ENCODE data around the gene DROSHA. TPM values are rescaled to one million over a fixed set of nuclear protein-coding genes. Genes with fewer than 3 reads are reported as not detected.

Gene DROSHA
- total RNA-seq, 1 experiment from 2014 or later: 106 TPM

DNA sequence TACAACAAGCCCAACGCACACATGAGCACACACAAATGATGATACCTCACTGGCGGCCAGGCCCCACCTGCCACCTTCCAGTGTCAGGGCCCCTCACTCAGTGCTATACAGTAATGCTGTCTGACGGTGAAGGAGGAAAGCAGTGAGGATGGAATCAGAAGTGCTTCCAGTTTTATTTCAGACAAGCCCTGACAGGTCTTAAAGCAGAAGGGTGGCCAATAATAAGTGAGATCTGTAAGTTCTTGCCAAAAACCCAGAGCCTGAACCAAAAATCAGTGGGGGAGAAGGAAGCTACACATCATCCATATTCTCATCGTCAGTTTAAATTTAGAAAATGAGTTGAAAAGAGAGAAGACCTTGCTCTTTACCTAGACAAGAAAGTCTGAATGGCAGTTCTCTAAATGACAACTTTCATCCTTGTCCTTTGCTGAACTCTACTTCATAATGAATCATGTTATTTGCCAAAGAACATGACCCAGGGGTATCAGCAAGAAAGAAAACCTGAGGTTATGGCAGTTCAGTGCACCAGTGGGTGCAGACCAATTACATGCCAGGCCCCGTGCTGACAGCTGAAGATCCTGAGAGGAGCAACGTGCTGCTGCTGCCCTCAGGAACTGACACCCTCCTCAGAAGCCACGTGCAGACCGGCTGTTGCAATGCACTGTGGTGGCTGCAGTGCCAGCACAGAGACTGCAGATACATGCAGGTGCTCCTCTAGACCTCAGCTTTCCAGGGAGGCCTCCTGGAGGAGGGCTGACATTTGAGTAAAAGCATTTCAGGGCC lies 118.7 kb downstream of the DROSHA start:
- no peaks in the 10 kb centered on the region for H3K27me3 ChIP-seq (ENCODE audit: insufficient read depth, low read length)
- Mint-ChIP-seq H3K4me3 (no peak overlapping the region), H3K36me3 (ENCODE audit: insufficient read depth in 1 of 3, low read depth in 3 of 3) (peaks cover 4 to 46% (median 9%) of the 10 kb centered on the region in 3 experiments; a peak in 6 of 7 replicates), H3K4me1 (no peaks in the 10 kb centered on the region), H3K27ac (peak overlapping the region in 2 of 3 experiments; percentile 63 to 86; a peak in 3 of 7 replicates), H3K27me3 (ENCODE audit: low read depth) (no peaks in the 10 kb centered on the region), H3K9me3 (no peaks in the 10 kb centered on the region)
- no peak overlapping the region for H2BK20ac ChIP-seq (ENCODE audit: low read depth, low read length, poor library complexity, severe bottlenecking)
- no peaks in the 10 kb centered on the region for H3K79me2 ChIP-seq (ENCODE audit: insufficient read depth, low read length)
- H3K23me2 ChIP-seq (ENCODE audit: insufficient read length, low read depth, low read length, poor library complexity, severe bottlenecking): no peaks in the 10 kb centered on the region
- no peak overlapping the region for H2BK5ac ChIP-seq (ENCODE audit: insufficient read length, low read length)
- H3K14ac ChIP-seq (ENCODE audit: insufficient read depth, low read length): no peak overlapping the region
- H3K4me2 ChIP-seq (ENCODE audit: insufficient read depth, insufficient read length, low read length): no peak overlapping the region
- no peaks in the 10 kb centered on the region for H3K4me1 ChIP-seq (ENCODE audit: insufficient read depth, low read length)
- H4K20me1 ChIP-seq (ENCODE audit: control insufficient read depth, insufficient read depth, insufficient read length): no peaks in the 10 kb centered on the region
- no peak overlapping the region for H4K8ac ChIP-seq (replicated peaks; ENCODE audit: insufficient read length, low read depth, low read length)
- H3K56ac ChIP-seq (ENCODE audit: insufficient read length, low read depth, low read length): no peak overlapping the region
- WGBS (ENCODE audit: extremely low coverage, insufficient read length, low lambda C conversion rate): no CpG with 5 or more reads among the region's 8 CpGs
- H2BK12ac ChIP-seq (ENCODE audit: insufficient read length, low read depth, low read length): no peak overlapping the region
- no peaks in the 10 kb centered on the region for H3K9me3 ChIP-seq (ENCODE audit: control insufficient read depth, low read depth, low read length)
- H2AFZ ChIP-seq (ENCODE audit: low read length): no peak overlapping the region
- no peak overlapping the region for H3K23ac ChIP-seq (ENCODE audit: insufficient read length, low read depth, low read length)
- H3K79me1 ChIP-seq (ENCODE audit: insufficient read depth, low read depth, low read length, poor library complexity, severe bottlenecking): no peaks in the 10 kb centered on the region
- H3K27ac ChIP-seq (ENCODE audit: insufficient read length, low read depth, low read length): no peak overlapping the region
- TF ChIP-seq, protein P1, sequence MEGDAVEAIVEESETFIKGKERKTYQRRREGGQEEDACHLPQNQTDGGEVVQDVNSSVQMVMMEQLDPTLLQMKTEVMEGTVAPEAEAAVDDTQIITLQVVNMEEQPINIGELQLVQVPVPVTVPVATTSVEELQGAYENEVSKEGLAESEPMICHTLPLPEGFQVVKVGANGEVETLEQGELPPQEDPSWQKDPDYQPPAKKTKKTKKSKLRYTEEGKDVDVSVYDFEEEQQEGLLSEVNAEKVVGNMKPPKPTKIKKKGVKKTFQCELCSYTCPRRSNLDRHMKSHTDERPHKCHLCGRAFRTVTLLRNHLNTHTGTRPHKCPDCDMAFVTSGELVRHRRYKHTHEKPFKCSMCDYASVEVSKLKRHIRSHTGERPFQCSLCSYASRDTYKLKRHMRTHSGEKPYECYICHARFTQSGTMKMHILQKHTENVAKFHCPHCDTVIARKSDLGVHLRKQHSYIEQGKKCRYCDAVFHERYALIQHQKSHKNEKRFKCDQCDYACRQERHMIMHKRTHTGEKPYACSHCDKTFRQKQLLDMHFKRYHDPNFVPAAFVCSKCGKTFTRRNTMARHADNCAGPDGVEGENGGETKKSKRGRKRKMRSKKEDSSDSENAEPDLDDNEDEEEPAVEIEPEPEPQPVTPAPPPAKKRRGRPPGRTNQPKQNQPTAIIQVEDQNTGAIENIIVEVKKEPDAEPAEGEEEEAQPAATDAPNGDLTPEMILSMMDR (conservative IDR thresholded peaks at IDR 0.05): no peak
- no peak overlapping the region for H2BK120ac ChIP-seq (ENCODE audit: low read depth, low read length, poor library complexity, severe bottlenecking)
- H4K5ac ChIP-seq (ENCODE audit: insufficient read length, low read depth, low read length): no peak overlapping the region
- H3K9ac ChIP-seq (ENCODE audit: extremely low read depth, insufficient read length, low read length): no peak overlapping the region
- no peak for DNase-seq
- no peak overlapping the region for H2AK5ac ChIP-seq (ENCODE audit: insufficient read length, low read length)
- H2BK15ac ChIP-seq (ENCODE audit: low read depth, low read length): no peak overlapping the region
- H3T11ph ChIP-seq (ENCODE audit: low read length): no peak overlapping the region
- H4K91ac ChIP-seq (ENCODE audit: insufficient read length, low read depth, low read length): no peak overlapping the region
- no peak overlapping the region for H3K4ac ChIP-seq (ENCODE audit: low read depth, low read length)
- no peak overlapping the region for H3K18ac ChIP-seq (ENCODE audit: insufficient read length, low read depth, low read length)

Data from H9 (cell line).